Right lobe of liver (tissue), 4 donors: ENCODE data around the gene FRMD4A.

Experiments
- POLR2A ChIP-seq: fragments of 450-650 bp; IDR thresholded peaks from one replicate; pipeline ENCODE4 v1.6.1; 2017; ENCODE audit warnings: antibody characterized with exemption, mild to moderate bottlenecking
- TF ChIP-seq, protein P1 (sequence below), 4 donors: fragments of 200-600 bp in 3 of 4; fragments of 450-650 bp in 1 of 4; IDR thresholded peaks; one replicate each; pipeline versions ENCODE4 v1.5.1 to v1.8.0; 2016 to 2022; ENCODE audit warnings: antibody characterized with exemption in 4 of 4, mild to moderate bottlenecking in 2 of 4
- donor health status: DM: no; HTN: no; CAD: no.
- donor health status: DM: no; HTN: no; CAD: no.
- donor health status: DM: no; HTN: yes; CAD: no.

DNA sequence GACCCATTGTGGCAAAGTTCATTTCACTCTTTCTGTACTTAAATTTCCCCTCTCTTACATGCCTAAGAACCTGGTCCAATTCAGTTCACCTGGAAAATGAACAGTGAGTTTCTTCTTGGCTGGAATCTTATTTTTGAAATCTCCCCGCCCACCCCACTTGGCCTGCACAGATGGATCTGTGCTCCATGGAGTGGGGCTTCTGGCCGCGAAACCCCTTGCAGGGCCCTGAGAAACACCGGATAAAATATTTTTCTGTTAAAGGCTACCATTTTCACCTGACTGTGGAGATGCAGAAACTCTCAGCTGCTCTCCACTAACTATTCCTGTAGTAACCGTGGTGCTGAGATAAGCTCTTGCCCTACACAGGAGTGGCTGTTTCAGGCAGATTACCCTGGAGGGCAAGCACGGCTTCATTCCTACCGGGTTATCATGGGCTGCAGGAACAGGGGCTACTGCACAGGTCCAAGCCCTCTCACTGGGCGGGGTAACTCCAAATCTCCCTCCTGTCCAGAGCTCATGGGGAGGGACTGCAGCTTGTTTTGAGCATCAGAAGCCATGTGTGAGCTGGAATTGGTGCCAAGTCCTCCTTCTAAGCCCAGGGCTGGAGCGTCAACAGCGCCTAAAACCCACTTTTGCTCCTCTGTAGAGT is 625.1 kb downstream of the FRMD4A start:
- no peak for TF ChIP-seq POLR2A
- TF ChIP-seq, protein P1, sequence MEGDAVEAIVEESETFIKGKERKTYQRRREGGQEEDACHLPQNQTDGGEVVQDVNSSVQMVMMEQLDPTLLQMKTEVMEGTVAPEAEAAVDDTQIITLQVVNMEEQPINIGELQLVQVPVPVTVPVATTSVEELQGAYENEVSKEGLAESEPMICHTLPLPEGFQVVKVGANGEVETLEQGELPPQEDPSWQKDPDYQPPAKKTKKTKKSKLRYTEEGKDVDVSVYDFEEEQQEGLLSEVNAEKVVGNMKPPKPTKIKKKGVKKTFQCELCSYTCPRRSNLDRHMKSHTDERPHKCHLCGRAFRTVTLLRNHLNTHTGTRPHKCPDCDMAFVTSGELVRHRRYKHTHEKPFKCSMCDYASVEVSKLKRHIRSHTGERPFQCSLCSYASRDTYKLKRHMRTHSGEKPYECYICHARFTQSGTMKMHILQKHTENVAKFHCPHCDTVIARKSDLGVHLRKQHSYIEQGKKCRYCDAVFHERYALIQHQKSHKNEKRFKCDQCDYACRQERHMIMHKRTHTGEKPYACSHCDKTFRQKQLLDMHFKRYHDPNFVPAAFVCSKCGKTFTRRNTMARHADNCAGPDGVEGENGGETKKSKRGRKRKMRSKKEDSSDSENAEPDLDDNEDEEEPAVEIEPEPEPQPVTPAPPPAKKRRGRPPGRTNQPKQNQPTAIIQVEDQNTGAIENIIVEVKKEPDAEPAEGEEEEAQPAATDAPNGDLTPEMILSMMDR (IDR thresholded peaks at IDR 0.05), result no peak
